HEK293 (cell line): ENCODE data around the gene ANKRD49.

ENCODE experiments used
- CTCF ChIA-PET: fragments of 350-600 bp; formaldehyde crosslinking; extraction: SDS; loops from one replicate; lab custom pipeline; 2021; ENCODE audit warnings: antibody characterized with exemption; lab: Yijun Ruan, JAX
- POLR2A ChIA-PET: fragments of 300-600 bp; formaldehyde crosslinking; extraction: SDS; loops from one replicate; lab custom pipeline; 2020; ENCODE audit warnings: antibody characterized with exemption, inconsistent platforms; lab: Yijun Ruan, JAX
- H3K27ac ChIP-seq: fragments of 200-500 bp; sonication (Bioruptor generic); 2 replicates; pipeline ENCODE4 v1.5.1; 2014; ENCODE audit warnings: low read depth, low read length, control low read depth, inconsistent platforms; ENCODE audit errors: extremely low read depth
- H3K36me3 ChIP-seq, 2 experiments: fragments of 200-500 bp in 1 of 2; sonication (Bioruptor generic) in 1 of 2; 1 replicate in 1 of 2; 2 replicates in 1 of 2; pipeline ENCODE4 v1.5.1; 2014 to 2017; ENCODE audit warnings: inconsistent platforms in 2 of 2, low read length in 2 of 2; ENCODE audit not compliant: control insufficient read depth in 2 of 2, insufficient read depth in 1 of 2
- H3K4me1 ChIP-seq: fragments of 200-500 bp; sonication (Bioruptor generic); 2 replicates; pipeline ENCODE4 v1.5.1; 2014; ENCODE audit warnings: mild to moderate bottlenecking, low read length, inconsistent platforms; ENCODE audit not compliant: control insufficient read depth, insufficient read depth
- H3K4me3 ChIP-seq: 2 replicates; pipeline ENCODE4 v1.5.1; 2011; ENCODE audit warnings: low read depth, mild to moderate bottlenecking, control low read depth, low read length, moderate library complexity
- H3K9me3 ChIP-seq: fragments of 200-500 bp; sonication (Bioruptor generic); 2 replicates; pipeline ENCODE4 v1.5.1; 2014; ENCODE audit warnings: low read depth, low read length, inconsistent platforms; ENCODE audit not compliant: control insufficient read depth, insufficient read depth
- HOXC10 ChIP-seq: sonication (generic); formaldehyde crosslinking; IDR thresholded peaks from 2 replicates; pipeline ENCODE4 v1.8.1; 2023; ENCODE audit warnings: mild to moderate bottlenecking, missing genetic modification reagents
- SALL2 ChIP-seq: fragments of 450-650 bp; formaldehyde crosslinking; IDR thresholded peaks from 2 replicates; pipeline ENCODE4 v1.5.0; 2017; ENCODE audit warnings: missing biosample characterization, mild to moderate bottlenecking, missing genetic modification characterization, borderline replicate concordance
- ZBTB21 ChIP-seq: fragments of 450-650 bp; formaldehyde crosslinking; IDR thresholded peaks from 2 replicates; pipeline ENCODE4 v1.5.1; 2017; ENCODE audit warnings: missing biosample characterization, missing genetic modification characterization
- ZNF121 ChIP-seq: fragments of 450-650 bp; formaldehyde crosslinking; IDR thresholded peaks from 2 replicates; pipeline ENCODE4 v1.5.1; 2016; ENCODE audit warnings: missing biosample characterization, missing genetic modification characterization
- ZNF174 ChIP-seq: fragments of 450-650 bp; formaldehyde crosslinking; IDR thresholded peaks from 2 replicates; pipeline ENCODE4 v1.5.0; 2017; ENCODE audit warnings: missing biosample characterization, mild to moderate bottlenecking, missing genetic modification characterization
- ZNF2 ChIP-seq: fragments of 450-650 bp; formaldehyde crosslinking; IDR thresholded peaks from 2 replicates; pipeline ENCODE4 v1.5.1; 2016; ENCODE audit warnings: missing biosample characterization, missing genetic modification characterization
- ZNF335 ChIP-seq: fragments of 450-650 bp; formaldehyde crosslinking; conservative IDR thresholded peaks from 2 replicates; pipeline ENCODE4 v1.5.1; 2016; ENCODE audit warnings: missing biosample characterization, missing genetic modification characterization
- ZNF366 ChIP-seq: fragments of 450-650 bp; formaldehyde crosslinking; conservative IDR thresholded peaks from 2 replicates; pipeline ENCODE4 v1.5.1; 2016; ENCODE audit warnings: missing biosample characterization, missing genetic modification characterization
- ZNF624 ChIP-seq: fragments of 450-650 bp; formaldehyde crosslinking; IDR thresholded peaks from 2 replicates; pipeline ENCODE4 v1.5.1; 2017; ENCODE audit warnings: missing biosample characterization, missing genetic modification characterization
- ZNF626 ChIP-seq: fragments of 450-650 bp; sonication (Bioruptor Pico); formaldehyde crosslinking; IDR thresholded peaks from 2 replicates; pipeline ENCODE4 v1.5.1; 2018; ENCODE audit warnings: missing biosample characterization, missing genetic modification characterization, inconsistent platforms
- ZNF670 ChIP-seq: fragments of 450-650 bp; formaldehyde crosslinking; IDR thresholded peaks from 2 replicates; pipeline ENCODE4 v1.5.1; 2016; ENCODE audit warnings: missing biosample characterization, missing genetic modification characterization, low read depth
- ZSCAN30 ChIP-seq: fragments of 450-650 bp; IDR thresholded peaks from 2 replicates; pipeline ENCODE4 v1.5.1; 2018; ENCODE audit warnings: missing biosample characterization, mild to moderate bottlenecking, missing genetic modification characterization, moderate library complexity
- TF ChIP-seq, protein P1 (sequence below): fragments of 450-650 bp; formaldehyde crosslinking; IDR thresholded peaks from 2 replicates; pipeline ENCODE4 v1.5.1; 2016; ENCODE audit warnings: missing biosample characterization, missing genetic modification characterization
- TF ChIP-seq, protein P2 (sequence below): fragments of 450-650 bp; formaldehyde crosslinking; IDR thresholded peaks from 2 replicates; pipeline ENCODE4 v1.5.1; 2016; ENCODE audit warnings: missing biosample characterization, missing genetic modification characterization
- TF ChIP-seq, protein P3 (sequence below): fragments of 450-650 bp; formaldehyde crosslinking; IDR thresholded peaks from 2 replicates; pipeline ENCODE4 v1.5.1; 2016; ENCODE audit warnings: missing biosample characterization, missing genetic modification characterization
- TF ChIP-seq, protein P4 (sequence below): fragments of 450-650 bp; formaldehyde crosslinking; IDR thresholded peaks from 2 replicates; pipeline ENCODE4 v1.5.1; 2017; ENCODE audit warnings: missing biosample characterization, mild to moderate bottlenecking, missing genetic modification characterization, moderate library complexity

ANKRD49 gene

DNA sequence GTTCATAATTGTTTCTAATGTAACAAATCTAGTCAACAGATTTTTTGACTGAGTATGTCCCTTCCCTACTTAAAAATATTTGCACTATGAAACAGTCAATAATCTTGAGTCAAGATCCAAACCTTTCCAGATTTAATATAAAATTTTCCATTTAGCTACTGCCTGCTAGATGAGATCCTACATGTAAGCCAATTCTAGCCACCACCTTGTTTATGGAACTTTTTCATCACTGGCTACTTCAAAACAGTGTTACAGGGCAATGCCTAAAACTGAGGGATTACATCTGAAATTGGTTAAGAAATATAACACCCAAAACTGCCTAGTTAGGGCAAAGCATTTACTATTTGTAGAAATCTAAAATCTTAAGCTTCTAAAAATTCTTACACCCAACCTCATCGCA, 39.4 kb downstream of the ANKRD49 start (continued):
- TF ChIP-seq, protein P1, sequence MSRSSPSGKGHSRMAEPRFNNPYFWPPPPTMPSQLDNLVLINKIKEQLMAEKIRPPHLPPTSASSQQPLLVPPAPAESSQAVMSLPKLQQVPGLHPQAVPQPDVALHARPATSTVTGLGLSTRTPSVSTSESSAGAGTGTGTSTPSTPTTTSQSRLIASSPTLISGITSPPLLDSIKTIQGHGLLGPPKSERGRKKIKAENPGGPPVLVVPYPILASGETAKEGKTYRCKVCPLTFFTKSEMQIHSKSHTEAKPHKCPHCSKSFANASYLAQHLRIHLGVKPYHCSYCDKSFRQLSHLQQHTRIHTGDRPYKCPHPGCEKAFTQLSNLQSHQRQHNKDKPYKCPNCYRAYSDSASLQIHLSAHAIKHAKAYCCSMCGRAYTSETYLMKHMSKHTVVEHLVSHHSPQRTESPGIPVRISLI (tag by site-specific recombination), result no peak
- TF ChIP-seq ZNF624 (tag by site-specific recombination), result no peak
- TF ChIP-seq ZNF121 (tag by site-specific recombination), result no peak
- TF ChIP-seq ZNF2 (tag by site-specific recombination), result no peak
- TF ChIP-seq ZNF174, result no peak
- TF ChIP-seq ZSCAN30 (tag by site-specific recombination), result no peak
- TF ChIP-seq, all 188 proteins: peak for 0

DNA sequence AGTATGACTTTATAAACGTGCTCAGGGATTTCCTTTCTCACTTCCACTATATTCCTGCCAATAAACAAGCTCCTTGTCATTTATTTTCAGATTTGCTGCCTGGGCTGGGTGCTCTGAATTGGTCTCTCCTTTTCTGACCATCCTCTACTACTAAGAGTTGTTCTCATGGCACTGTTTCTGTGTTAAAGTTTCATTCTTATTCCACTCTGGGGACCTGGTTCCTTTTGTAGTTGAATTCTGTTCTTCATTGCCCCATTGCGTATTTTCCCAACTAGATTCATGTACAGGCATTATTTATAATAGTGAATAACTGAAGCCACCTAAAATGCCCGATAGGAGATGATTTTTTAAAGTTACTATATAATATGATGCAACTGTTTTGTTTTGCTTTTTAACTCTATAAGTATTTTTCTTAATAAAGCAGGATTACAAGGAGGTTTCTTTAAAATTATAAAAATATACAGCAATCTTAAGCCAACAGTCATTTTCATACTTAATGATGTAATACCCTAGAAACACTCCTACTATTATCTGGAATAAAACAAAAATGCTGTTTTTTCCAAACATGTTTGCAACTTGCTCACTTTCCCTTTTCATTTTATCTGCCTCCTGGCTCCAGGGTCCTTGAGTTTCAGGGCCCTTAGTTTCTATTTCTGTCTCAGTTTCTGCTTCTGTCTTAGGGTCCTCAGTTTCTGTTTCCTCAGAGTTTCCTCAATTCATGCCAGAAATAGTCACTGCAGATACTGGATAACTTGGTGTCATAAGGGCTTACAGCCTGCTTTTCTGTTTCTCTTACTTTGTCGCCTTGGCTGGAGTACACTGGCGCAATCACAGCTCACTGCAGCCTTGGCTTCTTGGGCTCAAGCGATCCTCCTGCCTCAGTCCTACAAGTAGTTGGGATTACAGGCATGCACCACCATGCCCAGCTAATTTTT, 40.2 kb downstream of the ANKRD49 start:
- H3K4me3 ChIP-seq, result no peak overlapping the region
- no peak overlapping the region for H3K27ac ChIP-seq
- H3K36me3 ChIP-seq, result no peaks in the 10 kb centered on the region
- ChIA-PET CTCF (interaction anchor here (1.3 kb wide), 1 partner anchor 15 kb away, joined by 6 read pairs; no protein-coding TSS in a partner anchor), POLR2A (no interaction called here)
- no peaks in the 10 kb centered on the region for H3K9me3 ChIP-seq
- TF ChIP-seq, protein P2, sequence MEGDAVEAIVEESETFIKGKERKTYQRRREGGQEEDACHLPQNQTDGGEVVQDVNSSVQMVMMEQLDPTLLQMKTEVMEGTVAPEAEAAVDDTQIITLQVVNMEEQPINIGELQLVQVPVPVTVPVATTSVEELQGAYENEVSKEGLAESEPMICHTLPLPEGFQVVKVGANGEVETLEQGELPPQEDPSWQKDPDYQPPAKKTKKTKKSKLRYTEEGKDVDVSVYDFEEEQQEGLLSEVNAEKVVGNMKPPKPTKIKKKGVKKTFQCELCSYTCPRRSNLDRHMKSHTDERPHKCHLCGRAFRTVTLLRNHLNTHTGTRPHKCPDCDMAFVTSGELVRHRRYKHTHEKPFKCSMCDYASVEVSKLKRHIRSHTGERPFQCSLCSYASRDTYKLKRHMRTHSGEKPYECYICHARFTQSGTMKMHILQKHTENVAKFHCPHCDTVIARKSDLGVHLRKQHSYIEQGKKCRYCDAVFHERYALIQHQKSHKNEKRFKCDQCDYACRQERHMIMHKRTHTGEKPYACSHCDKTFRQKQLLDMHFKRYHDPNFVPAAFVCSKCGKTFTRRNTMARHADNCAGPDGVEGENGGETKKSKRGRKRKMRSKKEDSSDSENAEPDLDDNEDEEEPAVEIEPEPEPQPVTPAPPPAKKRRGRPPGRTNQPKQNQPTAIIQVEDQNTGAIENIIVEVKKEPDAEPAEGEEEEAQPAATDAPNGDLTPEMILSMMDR (tag by site-specific recombination), result no peak
- no peak for TF ChIP-seq ZBTB21 (tag by site-specific recombination)
- TF ChIP-seq ZNF335 (tag by site-specific recombination), result peak; percentile 32; the same call in 1 of the 2 replicates
- no peaks in the 10 kb centered on the region for H3K4me1 ChIP-seq

DNA sequence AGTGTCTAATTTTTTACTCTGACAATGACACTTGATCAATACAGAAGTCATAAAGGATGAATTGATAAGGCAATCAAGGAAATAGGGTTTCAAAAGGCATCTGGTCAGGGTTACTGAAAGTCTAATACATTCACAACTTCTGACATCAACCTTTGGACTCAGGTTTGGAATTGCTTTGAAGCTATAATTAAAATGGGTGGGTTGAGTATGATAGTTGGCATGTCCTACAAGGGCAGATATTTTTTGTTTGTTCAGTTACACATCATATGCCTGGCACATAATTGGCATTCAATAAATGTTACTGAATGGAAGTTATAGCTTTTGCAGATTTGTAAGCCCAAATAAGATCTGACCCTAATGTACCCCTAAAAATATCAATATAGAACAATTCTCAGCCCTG, 42.6 kb downstream of the ANKRD49 start:
- POLR2A ChIA-PET, result no interaction called here
- TF ChIP-seq HOXC10 (CRISPR knock-in tag) (no peak), ZNF626 (tag by site-specific recombination) (no peak), ZNF670 (no peak), ZNF366 (tag by site-specific recombination) (no peak), SALL2 (tag by site-specific recombination) (no peak)
- TF ChIP-seq, protein P3, sequence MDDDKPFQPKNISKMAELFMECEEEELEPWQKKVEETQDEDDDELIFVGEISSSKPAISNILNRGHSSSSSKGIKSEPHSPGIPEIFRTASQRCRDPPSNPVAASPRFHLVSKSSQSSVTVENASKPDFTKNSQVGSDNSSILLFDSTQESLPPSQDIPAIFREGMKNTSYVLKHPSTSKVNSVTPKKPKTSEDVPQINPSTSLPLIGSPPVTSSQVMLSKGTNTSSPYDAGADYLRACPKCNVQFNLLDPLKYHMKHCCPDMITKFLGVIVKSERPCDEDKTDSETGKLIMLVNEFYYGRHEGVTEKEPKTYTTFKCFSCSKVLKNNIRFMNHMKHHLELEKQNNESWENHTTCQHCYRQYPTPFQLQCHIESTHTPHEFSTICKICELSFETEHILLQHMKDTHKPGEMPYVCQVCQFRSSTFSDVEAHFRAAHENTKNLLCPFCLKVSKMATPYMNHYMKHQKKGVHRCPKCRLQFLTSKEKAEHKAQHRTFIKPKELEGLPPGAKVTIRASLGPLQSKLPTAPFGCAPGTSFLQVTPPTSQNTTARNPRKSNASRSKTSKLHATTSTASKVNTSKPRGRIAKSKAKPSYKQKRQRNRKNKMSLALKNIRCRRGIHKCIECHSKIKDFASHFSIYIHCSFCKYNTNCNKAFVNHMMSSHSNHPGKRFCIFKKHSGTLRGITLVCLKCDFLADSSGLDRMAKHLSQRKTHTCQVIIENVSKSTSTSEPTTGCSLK (tag by site-specific recombination), result no peak
- TF ChIP-seq, protein P4, sequence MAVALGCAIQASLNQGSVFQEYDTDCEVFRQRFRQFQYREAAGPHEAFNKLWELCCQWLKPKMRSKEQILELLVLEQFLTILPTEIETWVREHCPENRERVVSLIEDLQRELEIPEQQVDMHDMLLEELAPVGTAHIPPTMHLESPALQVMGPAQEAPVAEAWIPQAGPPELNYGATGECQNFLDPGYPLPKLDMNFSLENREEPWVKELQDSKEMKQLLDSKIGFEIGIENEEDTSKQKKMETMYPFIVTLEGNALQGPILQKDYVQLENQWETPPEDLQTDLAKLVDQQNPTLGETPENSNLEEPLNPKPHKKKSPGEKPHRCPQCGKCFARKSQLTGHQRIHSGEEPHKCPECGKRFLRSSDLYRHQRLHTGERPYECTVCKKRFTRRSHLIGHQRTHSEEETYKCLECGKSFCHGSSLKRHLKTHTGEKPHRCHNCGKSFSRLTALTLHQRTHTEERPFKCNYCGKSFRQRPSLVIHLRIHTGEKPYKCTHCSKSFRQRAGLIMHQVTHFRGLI (tag by site-specific recombination), result no peak
- CTCF ChIA-PET, result interaction anchor here (0.6 to 1.6 kb wide), 2 partner anchors 11 to 532 kb away, joined by 3 to 5 read pairs; no protein-coding TSS in a partner anchor
- Histone ChIP-seq H3K27ac (no peak overlapping the region), H3K9me3 (no peaks in the 10 kb centered on the region), H3K4me1 (no peaks in the 10 kb centered on the region), H3K4me3 (no peak overlapping the region), H3K36me3 (no peaks in the 10 kb centered on the region)
